HG02759 (cell line): ENCODE results near the gene CTDSPL.

Experiments
- ATAC-seq: cut with Tn5 transposase; IDR thresholded peaks from one replicate; pipeline ENCODE4 v1.9.1; 2021; ENCODE audit warnings: mild to moderate bottlenecking, moderate library complexity; ENCODE audit not compliant: unreplicated experiment

CTDSPL gene

DNA sequence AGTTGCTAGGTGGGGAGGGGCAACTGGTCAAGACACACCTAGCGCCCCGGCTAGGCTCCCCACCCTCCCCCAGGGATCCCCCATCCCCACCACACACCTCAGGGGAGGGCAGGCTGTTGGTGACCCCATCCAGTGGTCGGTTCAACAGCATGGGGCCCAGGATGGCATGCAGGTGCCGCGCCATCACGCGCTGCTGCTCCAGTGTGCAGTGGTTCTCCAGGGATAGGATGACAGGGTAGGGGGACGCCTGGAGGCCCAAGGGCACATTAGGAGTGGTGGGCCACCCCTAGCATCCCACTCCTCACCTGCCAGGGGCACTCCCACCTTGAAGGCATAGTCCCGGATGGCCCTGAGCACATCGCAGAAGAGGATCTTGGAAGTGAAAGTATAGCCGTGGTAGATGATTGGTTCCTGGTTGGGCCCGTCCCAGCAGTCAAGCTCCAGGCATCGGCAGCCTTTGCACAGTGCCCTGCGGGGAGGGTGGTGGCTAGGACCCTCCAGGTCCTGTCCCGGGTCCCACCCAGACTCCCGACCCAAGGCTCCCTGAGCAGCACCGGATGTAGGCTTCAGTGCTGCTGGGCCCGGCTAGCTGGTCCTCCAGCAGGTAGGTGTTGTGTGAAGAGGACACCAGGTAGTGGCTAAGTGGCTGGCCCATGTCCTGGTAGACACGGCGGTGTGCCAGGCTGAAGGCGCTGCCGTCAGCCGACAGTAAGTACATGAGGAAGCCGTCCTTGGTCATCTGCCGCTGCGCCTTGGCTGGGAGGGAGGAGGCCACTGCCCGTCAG lies 148.3 kb downstream of the CTDSPL start:
- no peak for ATAC-seq

GRCh38 chr3:38011111-38011510 lies 149.4 kb downstream of the CTDSPL start:
- no peak for ATAC-seq

DNA sequence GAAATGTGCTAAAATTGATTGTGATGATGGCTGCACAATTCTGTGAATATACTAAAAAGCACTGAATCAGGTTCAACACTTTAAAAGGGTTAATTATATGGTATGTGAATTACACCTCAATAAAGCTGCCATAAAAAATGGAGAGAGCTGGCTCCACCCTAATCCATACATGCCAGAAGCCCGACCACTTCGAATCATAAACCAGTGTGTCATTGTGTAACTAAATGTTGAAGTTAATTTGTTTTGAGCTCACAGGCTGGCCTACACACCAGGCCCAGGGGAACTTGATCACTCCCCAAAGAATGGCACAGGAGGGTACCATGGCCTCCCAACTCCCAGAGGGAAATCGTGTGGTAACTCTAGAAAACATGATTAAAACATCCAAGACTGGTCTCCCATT lies 153.8 kb downstream of the CTDSPL start:
- ATAC-seq: no peak

DNA sequence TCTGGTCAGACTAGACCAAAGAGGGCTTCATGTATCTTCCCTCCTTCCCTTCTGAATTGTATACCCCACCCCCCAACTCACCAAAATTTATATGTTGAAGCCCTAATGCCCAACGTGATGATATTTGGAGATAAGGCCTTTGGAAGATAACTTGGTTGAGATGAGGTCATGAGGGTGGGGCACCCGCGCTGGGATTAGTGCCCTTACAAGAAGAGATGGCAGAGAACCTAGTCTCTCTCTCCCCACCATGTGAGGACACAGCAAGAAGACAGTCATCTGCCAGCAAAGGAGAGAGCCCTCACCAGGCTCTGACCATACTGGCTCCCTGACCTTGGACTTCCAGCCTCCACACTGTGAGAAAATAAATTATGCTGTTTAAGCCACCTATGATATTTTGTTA lies 154.3 kb downstream of the CTDSPL start:
- no peak for ATAC-seq

GRCh38 chr3:38016410-38016809 lies 154.7 kb downstream of the CTDSPL start:
- ATAC-seq: no peak

DNA sequence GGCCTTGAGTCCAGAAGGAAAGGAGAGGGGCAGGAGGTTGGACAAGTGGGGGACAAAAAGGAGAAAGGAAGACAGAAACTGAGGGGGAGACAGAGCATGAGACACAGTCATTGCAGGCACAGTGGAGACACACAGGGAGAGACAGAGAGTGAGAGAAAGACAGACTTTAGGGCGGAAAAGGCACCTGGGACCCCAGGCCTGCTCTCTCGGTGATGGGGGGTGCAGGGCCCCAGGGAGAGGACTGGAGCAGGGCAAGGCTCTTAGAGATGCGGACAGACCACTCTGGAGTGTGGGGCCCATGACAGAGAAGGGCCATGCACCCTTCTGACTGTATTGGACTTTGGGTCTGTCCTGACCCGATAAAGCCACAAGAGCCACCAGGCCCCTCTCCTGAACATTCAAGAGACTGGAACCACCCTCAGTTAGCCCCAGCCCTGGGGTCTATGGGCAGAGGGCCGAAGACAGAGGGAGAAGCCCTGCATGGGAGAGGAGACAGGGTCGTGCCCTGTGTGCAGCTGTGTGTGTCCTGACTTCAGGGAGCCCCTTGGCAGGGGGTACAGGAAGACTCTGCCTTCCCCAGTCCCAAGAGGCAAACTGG lies 155.3 kb downstream of the CTDSPL start:
- no peak for ATAC-seq

DNA sequence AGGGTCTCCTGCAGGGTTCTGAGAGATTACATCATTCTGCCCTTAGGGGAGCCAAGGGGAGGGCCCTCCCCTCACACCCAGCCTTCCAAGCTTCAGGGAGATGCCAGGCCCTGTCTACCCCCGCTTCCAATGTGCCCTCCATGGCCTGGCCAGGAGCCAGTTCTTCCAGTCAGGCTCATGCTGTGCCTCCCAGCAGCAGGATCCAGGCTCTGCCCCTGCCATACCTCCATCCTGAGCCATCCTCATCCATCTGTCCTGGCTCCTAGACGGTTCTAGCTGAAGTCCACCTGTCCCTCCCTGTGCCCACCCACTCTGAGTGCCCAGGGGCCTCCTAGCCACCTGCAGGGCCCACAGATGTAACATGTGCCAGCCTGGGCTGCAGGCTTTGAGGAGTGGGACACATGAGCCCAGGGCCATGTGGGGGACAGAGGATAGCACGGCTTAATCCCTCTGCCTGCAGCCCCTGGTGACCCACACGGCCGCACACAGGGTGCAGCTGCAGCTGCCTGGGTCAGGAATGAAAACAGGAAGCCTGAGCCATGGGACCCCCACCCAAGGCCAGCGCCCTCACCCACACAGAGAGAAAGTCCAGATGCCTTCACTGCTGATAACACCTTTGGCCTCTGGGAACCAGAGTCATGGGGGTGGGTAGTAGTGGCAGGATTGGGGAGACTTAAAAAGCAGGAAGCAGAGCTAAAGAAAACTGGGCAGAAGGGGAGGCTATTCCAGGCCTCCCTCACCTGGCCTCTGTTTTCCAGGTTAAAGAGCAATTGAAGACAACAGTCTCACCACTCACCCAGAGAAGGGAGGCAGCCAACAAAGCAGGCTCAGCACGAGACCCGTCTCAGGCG lies 156.0 kb downstream of the CTDSPL start:
- ATAC-seq: no peak

- ATAC-seq: no peak
Observed at GRCh38 chr3:38018296-38019266, 156.9 kb downstream of the CTDSPL start.

GRCh38 chr3:38019658-38020341 lies 158.1 kb downstream of the CTDSPL start:
- ATAC-seq: no peak

DNA sequence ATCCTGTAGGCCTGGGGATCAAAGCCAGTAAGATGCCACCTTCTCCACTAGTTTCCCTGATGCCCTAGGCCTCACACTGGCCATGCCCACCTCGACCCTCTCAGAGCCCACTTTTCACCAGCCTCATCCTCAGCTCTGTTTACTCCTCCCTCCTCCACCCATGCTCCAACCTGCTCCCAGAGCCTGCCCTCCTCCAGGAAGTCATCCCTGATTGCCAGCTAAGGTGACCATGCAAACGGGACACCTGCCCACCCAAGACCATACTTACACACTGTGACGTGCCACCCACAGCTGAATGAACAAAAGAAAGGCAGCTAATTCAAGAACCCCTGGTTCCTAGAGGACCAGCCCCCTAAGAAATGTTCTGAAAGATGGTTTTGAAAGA lies 158.7 kb downstream of the CTDSPL start:
- no peak for ATAC-seq

DNA sequence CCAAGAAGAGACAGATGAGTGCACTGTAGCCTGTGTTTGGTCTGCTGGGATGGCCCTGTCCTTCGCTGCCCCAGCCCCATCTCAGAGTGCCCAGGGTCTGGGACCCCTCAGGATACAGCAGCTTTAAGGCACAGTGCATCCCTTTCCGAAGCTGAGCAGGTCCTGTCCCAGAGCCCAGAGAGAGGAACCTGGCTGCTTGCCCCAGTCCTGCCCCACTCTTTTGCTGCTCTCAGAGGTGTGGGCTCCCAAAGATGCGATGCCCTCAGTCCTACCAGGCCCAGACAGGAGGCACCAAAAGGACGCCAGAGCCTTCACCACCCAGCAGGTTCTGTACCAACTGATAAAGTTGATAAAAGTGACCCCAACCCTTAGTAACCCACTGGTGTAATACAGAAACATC lies 159.5 kb downstream of the CTDSPL start:
- ATAC-seq: no peak

GRCh38 chr3:38022301-38022700 lies 160.6 kb downstream of the CTDSPL start:
- no peak for ATAC-seq

- ATAC-seq: no peak
Observed at GRCh38 chr3:38022896-38023709, 161.4 kb downstream of the CTDSPL start.

DNA sequence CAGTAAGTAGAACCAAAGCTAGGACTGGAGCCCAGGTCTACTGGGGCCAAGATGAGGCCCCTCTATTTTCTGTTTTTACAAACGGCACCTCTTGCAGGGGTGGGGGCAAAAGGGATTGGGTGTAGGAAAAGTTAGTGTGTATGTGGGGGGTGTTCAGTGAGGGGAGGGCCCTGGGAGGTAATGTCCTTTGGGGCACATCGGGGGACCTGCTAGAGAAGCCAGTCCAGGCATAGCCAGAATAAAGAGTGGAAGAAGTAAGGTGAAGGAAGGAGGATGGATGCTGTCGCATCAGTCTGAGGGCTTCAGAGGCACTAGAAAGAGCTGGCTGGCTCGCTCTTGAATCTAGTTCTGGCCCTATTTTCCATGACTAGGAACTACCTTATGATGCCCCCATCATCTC lies 165.2 kb downstream of the CTDSPL start:
- no peak for ATAC-seq

DNA sequence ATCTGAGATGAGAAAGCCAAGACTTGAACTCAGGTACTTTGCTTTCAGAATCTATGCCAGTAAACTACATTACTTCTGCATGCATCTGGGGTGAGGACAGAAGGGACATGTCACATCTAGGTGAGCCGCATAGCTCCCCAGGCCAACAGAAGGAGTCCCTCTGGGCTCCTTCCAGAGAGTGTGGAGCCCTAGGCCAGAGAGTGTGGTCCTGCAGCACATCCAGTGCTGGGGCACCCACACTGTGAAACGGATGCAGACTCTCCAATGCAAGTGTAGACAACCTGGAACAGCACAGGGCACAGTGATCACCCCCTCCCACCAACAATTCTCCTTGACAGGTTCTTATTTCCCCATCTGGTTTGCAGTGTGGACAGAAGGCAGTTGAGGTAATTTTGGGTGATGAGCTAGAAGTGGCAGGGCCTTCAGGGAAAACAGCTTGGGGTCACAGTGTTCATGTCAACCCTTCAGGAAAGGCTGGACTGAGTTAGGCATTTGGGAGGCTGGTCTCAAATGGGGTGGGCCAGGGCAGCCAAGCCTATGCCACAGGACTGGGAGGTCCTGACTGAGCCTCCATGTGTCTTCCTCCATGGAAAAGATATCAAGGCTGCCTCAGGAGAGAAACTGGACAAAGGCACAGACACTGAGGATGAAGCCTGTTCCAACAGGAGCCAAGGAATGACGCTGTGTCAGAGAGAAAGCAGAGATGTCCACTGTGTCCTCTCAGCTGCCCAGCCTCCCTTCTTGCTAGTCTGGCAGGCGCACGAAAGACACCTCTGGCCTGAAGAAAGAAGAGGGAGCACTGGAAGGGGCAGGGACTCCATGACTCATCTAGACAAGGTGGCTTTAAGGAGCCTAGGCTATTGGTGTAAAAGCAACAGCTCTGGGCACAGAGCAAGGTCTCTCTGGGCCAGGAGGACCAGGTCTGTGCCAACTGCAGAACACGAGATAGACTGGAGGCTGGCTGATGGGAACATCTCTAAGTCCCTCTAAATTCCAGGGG lies 166.1 kb downstream of the CTDSPL start:
- no peak for ATAC-seq

GRCh38 chr3:38028621-38029361 lies 167.1 kb downstream of the CTDSPL start:
- ATAC-seq: no peak

- no peak for ATAC-seq
Observed at GRCh38 chr3:38029400-38030125, 167.9 kb downstream of the CTDSPL start, which contains the start of gene PLCD1. PLCD1 (minus strand) TSS chr3:38029642; CDS start chr3:38029539, 103 bp downstream.
